ENCODE measurements around the gene LITAF.
A peak's percentile ranks its signal among the peaks of the same experiment; 100 is the strongest.
"Not testable (repeated sequence)": the region's sequence is repeated elsewhere in the genome, so short reads cannot be mapped to it uniquely, and the experiment has no call there.

The LITAF gene

GRCh38 chr16:11571549-11571948 lies 15.2 kb downstream of the LITAF start:
- DNase-seq: no peak

- no peak for DNase-seq
Observed at GRCh38 chr16:11570806-11571205, 15.9 kb downstream of the LITAF start.

GRCh38 chr16:11570258-11570657 lies 16.5 kb downstream of the LITAF start:
- no peak for DNase-seq

GRCh38 chr16:11566398-11566797 lies 20.3 kb downstream of the LITAF start:
- DNase-seq: no peak

- DNase-seq: no peak
Observed at GRCh38 chr16:11565665-11566064, 21.1 kb downstream of the LITAF start.

- no peak for DNase-seq
Observed at GRCh38 chr16:11564046-11564926, 22.4 kb downstream of the LITAF start.

GRCh38 chr16:11563493-11564040 lies 23.2 kb downstream of the LITAF start:
- DNase-seq: no peak

- DNase-seq: no peak
Observed at GRCh38 chr16:11562941-11563340, 23.8 kb downstream of the LITAF start.

- no peak for DNase-seq
Observed at GRCh38 chr16:11562411-11562810, 24.3 kb downstream of the LITAF start.

- no peak for DNase-seq
Observed at GRCh38 chr16:11561856-11562255, 24.9 kb downstream of the LITAF start.

GRCh38 chr16:11561454-11561805 lies 25.3 kb downstream of the LITAF start:
- DNase-seq: no peak

GRCh38 chr16:11560701-11561453 lies 25.8 kb downstream of the LITAF start:
- peak; percentile 58 for DNase-seq

- DNase-seq: not testable (repeated sequence)
Observed at GRCh38 chr16:11558308-11558823, 28.4 kb downstream of the LITAF start.

GRCh38 chr16:11557801-11558200 lies 28.9 kb downstream of the LITAF start:
- no peak for DNase-seq

GRCh38 chr16:11556945-11557720 lies 29.6 kb downstream of the LITAF start:
- no peak for DNase-seq

GRCh38 chr16:11556214-11556819 lies 30.4 kb downstream of the LITAF start:
- no peak for DNase-seq

- DNase-seq: no peak
Observed at GRCh38 chr16:11554053-11554452, 32.7 kb downstream of the LITAF start.

GRCh38 chr16:11553371-11553770 lies 33.3 kb downstream of the LITAF start:
- DNase-seq: no peak

GRCh38 chr16:11552440-11552839 lies 34.3 kb downstream of the LITAF start:
- no peak for DNase-seq

GRCh38 chr16:11551842-11552241 lies 34.9 kb downstream of the LITAF start:
- DNase-seq: no peak

- no peak for DNase-seq
Observed at GRCh38 chr16:11550791-11551498, 35.8 kb downstream of the LITAF start.
